ENCODE measurements around the gene CAPN15. TPM values are rescaled to one million over a fixed set of nuclear protein-coding genes. Genes with fewer than 3 reads are reported as not detected.

CAPN15 gene
- total RNA-seq, 6 experiments from 2014 or later, result 35.3 to 41.4 (median 40.2) TPM

- DNase-seq, result no peak
- H3K9me3 Mint-ChIP-seq, result no peaks in the 10 kb centered on the region
- no peaks in the 10 kb centered on the region for H3K36me3 Mint-ChIP-seq (ENCODE audit: low read depth)
- TF ChIP-seq CTCF (IDR thresholded peaks at IDR 0.05), result no peak
- no peaks in the 10 kb centered on the region; the same call in 1 of the 2 replicates for H3K27me3 Mint-ChIP-seq (ENCODE audit: insufficient read depth)
- no peak overlapping the region for H3K27ac Mint-ChIP-seq
- H3K4me1 Mint-ChIP-seq (ENCODE audit: low read depth), result no peaks in the 10 kb centered on the region
- H3K4me3 Mint-ChIP-seq, result no peak overlapping the region
These were observed 18.4 kb upstream of the CAPN15 start for GRCh38 chr16:508884-509736.

- H3K9me3 Mint-ChIP-seq, result no peaks in the 10 kb centered on the region
- no peak overlapping the region for H3K27ac Mint-ChIP-seq
- no peak for DNase-seq
- no peak for TF ChIP-seq CTCF (IDR thresholded peaks at IDR 0.05)
- H3K27me3 Mint-ChIP-seq (ENCODE audit: insufficient read depth), result no peaks in the 10 kb centered on the region; the same call in 1 of the 2 replicates
- H3K4me1 Mint-ChIP-seq (ENCODE audit: low read depth), result no peaks in the 10 kb centered on the region
- no peaks in the 10 kb centered on the region; the same call in 1 of the 2 replicates for H3K36me3 Mint-ChIP-seq (ENCODE audit: low read depth)
- H3K4me3 Mint-ChIP-seq, result no peak overlapping the region
These were observed 17.3 kb upstream of the CAPN15 start for GRCh38 chr16:510066-510825.

- H3K27ac Mint-ChIP-seq, result no peak overlapping the region
- TF ChIP-seq CTCF (IDR thresholded peaks at IDR 0.05), result no peak
These were observed 14.7 kb upstream of the CAPN15 start for GRCh38 chr16:512802-513201.

DNA sequence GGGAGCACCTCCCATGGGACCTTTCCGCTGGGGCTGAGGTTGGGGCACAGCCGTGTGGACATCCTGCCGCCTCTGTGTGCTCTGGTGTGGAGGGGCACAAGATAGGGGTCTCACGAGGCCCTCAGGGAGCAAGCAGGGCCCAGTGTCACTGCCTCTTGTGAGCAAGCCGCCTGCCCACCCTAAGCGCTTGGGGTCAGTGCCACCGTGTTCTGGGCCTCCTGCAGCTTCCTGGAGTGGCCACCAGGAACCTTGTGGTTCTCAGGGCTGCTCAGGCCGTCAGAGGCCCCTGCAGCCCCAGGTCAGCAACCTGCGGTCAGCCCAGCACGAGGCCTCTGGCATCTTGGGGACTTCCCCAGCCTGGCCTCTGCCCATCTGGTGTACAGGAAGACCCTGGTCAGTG is 13.6 kb upstream of the CAPN15 start:
- no peaks in the 10 kb centered on the region for H3K9me3 Mint-ChIP-seq
- H3K4me1 Mint-ChIP-seq (ENCODE audit: low read depth), result no peaks in the 10 kb centered on the region
- DNase-seq, result no peak
- no peak for TF ChIP-seq CTCF (IDR thresholded peaks at IDR 0.05)
- no peaks in the 10 kb centered on the region; the same call in 1 of the 2 replicates for H3K36me3 Mint-ChIP-seq (ENCODE audit: low read depth)
- peaks cover 2% of the 10 kb centered on the region for H3K27me3 Mint-ChIP-seq (ENCODE audit: insufficient read depth)
- H3K27ac Mint-ChIP-seq, result no peak overlapping the region
- no peak overlapping the region for H3K4me3 Mint-ChIP-seq

More at GRCh38 chr16:512802-513201, 14.7 kb upstream of the CAPN15 start:
- Mint-ChIP-seq H3K9me3 (no peaks in the 10 kb centered on the region), H3K4me3 (no peak overlapping the region), H3K4me1 (ENCODE audit: low read depth) (no peaks in the 10 kb centered on the region), H3K27me3 (ENCODE audit: insufficient read depth) (no peaks in the 10 kb centered on the region; the same call in 1 of the 2 replicates), H3K36me3 (ENCODE audit: low read depth) (no peaks in the 10 kb centered on the region; the same call in 1 of the 2 replicates)
- DNase-seq, result no peak

GRCh38 chr16:515175-515938 is 12.2 kb upstream of the CAPN15 start:
- no peak for TF ChIP-seq CTCF (IDR thresholded peaks at IDR 0.05)
- H3K27me3 Mint-ChIP-seq (ENCODE audit: insufficient read depth), result peaks cover 2% of the 10 kb centered on the region
- H3K36me3 Mint-ChIP-seq (ENCODE audit: low read depth), result no peaks in the 10 kb centered on the region; the same call in 1 of the 2 replicates
- no peak for DNase-seq
- no peak overlapping the region for H3K4me3 Mint-ChIP-seq
- no peaks in the 10 kb centered on the region for H3K9me3 Mint-ChIP-seq
- no peak overlapping the region for H3K27ac Mint-ChIP-seq
- no peaks in the 10 kb centered on the region for H3K4me1 Mint-ChIP-seq (ENCODE audit: low read depth)
